SU-DHL-6 (cell line): ENCODE data around the gene TMEM247.

Source experiments
- H2AFZ ChIP-seq: fragments of 200-600 bp; sonication (generic); 2 replicates; pipeline ENCODE4 v1.6.1; 2014; ENCODE audit warnings: low read depth, mild to moderate bottlenecking, moderate library complexity, mixed read lengths, antibody characterized with exemption, low read length; ENCODE audit not compliant: severe bottlenecking
- H3F3A ChIP-seq: fragments of 200-600 bp; shearing (Covaris generic); 2 replicates; pipeline ENCODE4 v1.6.0; 2016; ENCODE audit warnings: antibody characterized with exemption, mild to moderate bottlenecking; ENCODE audit not compliant: insufficient read depth
- H3K27ac ChIP-seq: fragments of 200-600 bp; sonication (generic); 2 replicates; pipeline ENCODE4 v1.5.1; 2016; ENCODE audit warnings: low read depth, mild to moderate bottlenecking, low read length, moderate library complexity, mixed read lengths
- H3K27me3 ChIP-seq: fragments of 200-600 bp; sonication (generic), shearing (Covaris generic); 2 replicates; pipeline ENCODE4 v1.6.0; 2014; ENCODE audit warnings: mild to moderate bottlenecking, low read length
- H3K36me3 ChIP-seq: fragments of 200-600 bp; sonication (generic); 2 replicates; pipeline ENCODE4 v1.6.1; 2014; ENCODE audit warnings: mild to moderate bottlenecking, low read length, mixed read lengths
- H3K4me2 ChIP-seq: fragments of 300-600, 200-600 bp; shearing (Covaris generic), sonication (generic); 2 replicates; pipeline ENCODE4 v1.6.0; 2014; ENCODE audit warnings: low read length, low read depth, mild to moderate bottlenecking; ENCODE audit not compliant: poor library complexity, severe bottlenecking
- H3K4me3 ChIP-seq: fragments of 200-600 bp; sonication (generic); 2 replicates; pipeline ENCODE4 v1.5.1; 2014; ENCODE audit warnings: antibody characterized with exemption, low read length, mild to moderate bottlenecking, mixed read lengths; ENCODE audit not compliant: insufficient read depth, poor library complexity, severe bottlenecking
- H3K79me2 ChIP-seq: fragments of 200-600 bp; sonication (generic); 2 replicates; pipeline ENCODE4 v1.6.1; 2014; ENCODE audit warnings: mild to moderate bottlenecking, low read length, moderate library complexity; ENCODE audit not compliant: insufficient read depth
- H3K9ac ChIP-seq: fragments of 200-600 bp; sonication (generic); 2 replicates; pipeline ENCODE4 v1.7.0; 2014; ENCODE audit warnings: mild to moderate bottlenecking, low read length
- H3K9me2 ChIP-seq: fragments of 200-600 bp; sonication (generic); replicated peaks from 2 replicates; pipeline ENCODE4 v1.6.1; 2014; ENCODE audit warnings: low read length; ENCODE audit not compliant: insufficient read depth
- H3K9me3 ChIP-seq: fragments of 200-600 bp; sonication (generic); 2 replicates; pipeline ENCODE4 v1.6.1; 2014; ENCODE audit warnings: low read length, mixed read lengths; ENCODE audit not compliant: insufficient read depth
- H4K20me1 ChIP-seq: fragments of 200-600 bp; sonication (generic); 2 replicates; pipeline ENCODE4 v1.6.1; 2014; ENCODE audit warnings: low read depth, mild to moderate bottlenecking, antibody characterized with exemption, low read length, moderate library complexity, mixed read lengths
- EZH2phosphoT487 ChIP-seq: fragments of 200-600 bp; sonication (generic), shearing (Covaris generic); conservative IDR thresholded peaks from 2 replicates; pipeline ENCODE4 v1.6.1; 2018; ENCODE audit warnings: mild to moderate bottlenecking, antibody characterized with exemption, low read length, moderate library complexity, mixed read lengths
- TF ChIP-seq, protein P1 (sequence below): fragments of 200-600 bp; sonication (generic); IDR thresholded peaks from one replicate; pipeline ENCODE4 v1.5.1; 2017; ENCODE audit warnings: antibody characterized with exemption, mild to moderate bottlenecking, low read length, moderate library complexity; ENCODE audit not compliant: insufficient read depth, poor library complexity, severe bottlenecking

The TMEM247 gene

GRCh38 chr2:46436800-46437199 is 42.6 kb upstream of the TMEM247 start:
- H3K27me3 ChIP-seq = no peaks in the 10 kb centered on the region
- H3K79me2 ChIP-seq = no peaks in the 10 kb centered on the region
- no peak overlapping the region for H3K4me2 ChIP-seq
- H2AFZ ChIP-seq = no peak overlapping the region
- no peaks in the 10 kb centered on the region for H4K20me1 ChIP-seq
- no peaks in the 10 kb centered on the region for H3K36me3 ChIP-seq
- H3F3A ChIP-seq = no peaks in the 10 kb centered on the region
- no peak overlapping the region for H3K9ac ChIP-seq
- no peaks in the 10 kb centered on the region for H3K9me3 ChIP-seq
- no peak overlapping the region for H3K4me3 ChIP-seq
- TF ChIP-seq, protein P1, sequence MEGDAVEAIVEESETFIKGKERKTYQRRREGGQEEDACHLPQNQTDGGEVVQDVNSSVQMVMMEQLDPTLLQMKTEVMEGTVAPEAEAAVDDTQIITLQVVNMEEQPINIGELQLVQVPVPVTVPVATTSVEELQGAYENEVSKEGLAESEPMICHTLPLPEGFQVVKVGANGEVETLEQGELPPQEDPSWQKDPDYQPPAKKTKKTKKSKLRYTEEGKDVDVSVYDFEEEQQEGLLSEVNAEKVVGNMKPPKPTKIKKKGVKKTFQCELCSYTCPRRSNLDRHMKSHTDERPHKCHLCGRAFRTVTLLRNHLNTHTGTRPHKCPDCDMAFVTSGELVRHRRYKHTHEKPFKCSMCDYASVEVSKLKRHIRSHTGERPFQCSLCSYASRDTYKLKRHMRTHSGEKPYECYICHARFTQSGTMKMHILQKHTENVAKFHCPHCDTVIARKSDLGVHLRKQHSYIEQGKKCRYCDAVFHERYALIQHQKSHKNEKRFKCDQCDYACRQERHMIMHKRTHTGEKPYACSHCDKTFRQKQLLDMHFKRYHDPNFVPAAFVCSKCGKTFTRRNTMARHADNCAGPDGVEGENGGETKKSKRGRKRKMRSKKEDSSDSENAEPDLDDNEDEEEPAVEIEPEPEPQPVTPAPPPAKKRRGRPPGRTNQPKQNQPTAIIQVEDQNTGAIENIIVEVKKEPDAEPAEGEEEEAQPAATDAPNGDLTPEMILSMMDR = no peak
- TF ChIP-seq EZH2phosphoT487 = no peak
- H3K27ac ChIP-seq = no peak overlapping the region
- H3K9me2 ChIP-seq = no peaks in the 10 kb centered on the region

- H3K4me2 ChIP-seq = no peak overlapping the region
- H3K36me3 ChIP-seq = no peaks in the 10 kb centered on the region
- no peak for TF ChIP-seq EZH2phosphoT487
- TF ChIP-seq, protein P1 = no peak
- no peak overlapping the region for H3K27ac ChIP-seq
- H3K9ac ChIP-seq = no peak overlapping the region
- H3K27me3 ChIP-seq = no peaks in the 10 kb centered on the region
- H3K9me2 ChIP-seq = no peaks in the 10 kb centered on the region
- no peak overlapping the region for H2AFZ ChIP-seq
- no peaks in the 10 kb centered on the region for H4K20me1 ChIP-seq
- H3K79me2 ChIP-seq = no peaks in the 10 kb centered on the region
- H3K9me3 ChIP-seq = no peaks in the 10 kb centered on the region
- H3F3A ChIP-seq = no peaks in the 10 kb centered on the region
- no peak overlapping the region for H3K4me3 ChIP-seq
Measured at GRCh38 chr2:46438102-46438501, 41.3 kb upstream of the TMEM247 start.

DNA sequence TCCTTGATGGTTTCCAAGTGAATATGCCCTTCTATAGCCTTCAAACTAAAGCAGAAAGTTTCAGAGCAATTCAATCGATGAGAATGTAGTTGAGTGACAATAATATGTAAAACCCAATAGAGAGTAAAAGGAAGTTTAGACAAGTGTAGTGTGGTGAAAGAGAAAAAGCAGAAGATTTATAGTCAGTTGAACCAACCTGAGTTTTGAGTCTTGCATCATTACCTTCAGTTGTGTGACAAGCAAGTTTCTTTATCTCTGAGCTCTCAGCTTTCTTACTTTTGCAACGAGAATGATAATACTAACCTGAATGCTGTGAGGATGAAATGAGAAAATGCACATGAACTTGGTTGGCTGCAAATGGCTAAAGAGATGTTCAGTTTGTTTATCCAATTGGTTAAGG is 40.6 kb upstream of the TMEM247 start:
- Histone ChIP-seq H4K20me1 (no peaks in the 10 kb centered on the region), H3K9ac (no peak overlapping the region), H3K9me3 (no peaks in the 10 kb centered on the region), H3K9me2 (no peaks in the 10 kb centered on the region), H3F3A (no peaks in the 10 kb centered on the region), H2AFZ (no peak overlapping the region), H3K27ac (no peak overlapping the region), H3K36me3 (no peaks in the 10 kb centered on the region), H3K79me2 (no peaks in the 10 kb centered on the region), H3K4me2 (no peak overlapping the region), H3K27me3 (no peaks in the 10 kb centered on the region), H3K4me3 (no peak overlapping the region)
- TF ChIP-seq, protein P1 = no peak
- no peak for TF ChIP-seq EZH2phosphoT487
